Measurements from ENCODE around the gene PDE4D.

PDE4D gene

DNA sequence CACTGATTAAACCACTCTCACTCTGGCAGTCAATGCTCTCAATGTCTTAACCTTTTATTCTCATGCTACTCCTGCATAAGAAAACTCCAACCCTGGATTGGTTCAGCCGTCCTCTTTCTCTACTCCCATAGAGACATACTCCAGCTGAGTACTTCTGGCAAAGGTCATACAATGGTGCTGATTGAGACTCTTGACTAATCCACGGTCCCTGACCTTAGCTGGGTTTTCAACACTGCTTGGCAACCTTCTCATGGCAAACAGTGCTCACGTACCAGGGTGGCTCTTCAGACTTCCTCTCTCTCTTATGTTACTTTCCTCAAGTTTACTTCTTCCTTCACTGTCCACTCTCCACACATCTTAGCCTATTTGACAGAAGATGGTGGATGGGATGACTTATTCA lies 963.0 kb downstream of the PDE4D start:
- no peak for DNase-seq (ENCODE audit: low read depth in 2 of 2)

GRCh38 chr5:58929726-58930125 lies 963.8 kb downstream of the PDE4D start:
- no peak for DNase-seq (ENCODE audit: low read depth in 2 of 2)

DNA sequence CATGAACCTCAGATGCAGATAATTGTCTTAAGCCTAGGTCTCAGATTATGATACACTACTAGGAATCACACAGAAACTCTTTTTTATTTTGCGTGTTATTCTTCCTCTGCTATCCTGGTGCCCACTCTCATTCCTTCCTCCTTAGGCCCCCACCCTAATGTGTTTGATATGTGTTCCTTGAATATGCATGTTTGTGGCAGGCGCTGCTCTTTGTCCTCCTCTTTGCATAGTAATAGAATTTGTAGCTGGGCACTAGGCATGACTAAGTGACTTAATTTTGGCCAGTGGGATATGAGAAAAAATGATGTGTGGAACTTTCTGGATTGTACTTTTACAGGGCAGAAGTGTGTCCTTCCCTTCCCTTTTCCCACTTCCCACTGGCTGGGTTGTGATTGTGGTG lies 965.6 kb downstream of the PDE4D start:
- no peak for DNase-seq (ENCODE audit: low read depth in 2 of 2)

GRCh38 chr5:58927181-58927580 lies 966.3 kb downstream of the PDE4D start:
- no peak for DNase-seq (ENCODE audit: low read depth in 2 of 2)

- no peak for DNase-seq (ENCODE audit: low read depth in 2 of 2)
Measured at GRCh38 chr5:58926541-58926935, 967.0 kb downstream of the PDE4D start.

DNA sequence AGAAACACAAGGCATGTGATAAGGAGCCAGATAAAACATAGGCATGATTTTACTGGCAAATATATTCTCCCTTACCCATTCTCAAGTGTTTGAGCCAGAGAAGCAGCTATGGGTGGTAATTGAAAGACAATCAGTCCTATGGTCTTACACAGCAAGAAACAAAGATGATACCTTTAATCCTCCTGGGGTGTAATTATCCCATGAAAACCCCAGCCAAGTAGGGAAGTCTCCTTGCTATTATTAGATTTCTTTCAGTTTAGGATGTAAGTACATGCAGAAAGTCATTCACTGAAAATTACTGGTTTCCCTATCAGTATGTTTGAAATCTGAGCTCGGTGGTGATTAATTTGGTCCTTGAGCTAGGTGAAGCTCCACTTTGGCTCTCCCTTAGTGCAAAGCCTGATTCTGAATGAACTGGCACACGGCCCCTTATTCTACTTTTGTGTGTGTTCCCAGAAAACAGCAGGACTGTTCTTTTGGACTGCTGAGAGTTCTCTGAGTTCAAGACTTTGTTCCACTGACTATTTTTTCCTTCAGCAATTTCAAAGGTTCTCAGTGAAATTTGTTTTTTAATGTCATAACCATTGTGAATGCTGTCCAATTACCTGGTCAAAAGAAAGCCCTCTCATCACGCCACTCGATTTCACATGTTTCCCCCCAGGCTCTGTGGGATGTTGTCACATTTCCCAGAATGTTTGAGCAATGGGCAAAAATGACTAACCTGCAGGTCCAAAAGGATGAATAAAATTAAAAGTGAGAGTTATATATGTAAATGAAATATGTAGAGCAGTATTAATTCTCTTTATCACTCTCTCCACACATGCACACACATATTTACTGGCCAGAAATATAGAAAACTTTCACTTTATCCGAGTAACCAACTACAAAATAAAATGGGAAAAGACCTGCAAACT lies 967.6 kb downstream of the PDE4D start:
- DNase-seq (ENCODE audit: low read depth in 2 of 2) = no peak

DNA sequence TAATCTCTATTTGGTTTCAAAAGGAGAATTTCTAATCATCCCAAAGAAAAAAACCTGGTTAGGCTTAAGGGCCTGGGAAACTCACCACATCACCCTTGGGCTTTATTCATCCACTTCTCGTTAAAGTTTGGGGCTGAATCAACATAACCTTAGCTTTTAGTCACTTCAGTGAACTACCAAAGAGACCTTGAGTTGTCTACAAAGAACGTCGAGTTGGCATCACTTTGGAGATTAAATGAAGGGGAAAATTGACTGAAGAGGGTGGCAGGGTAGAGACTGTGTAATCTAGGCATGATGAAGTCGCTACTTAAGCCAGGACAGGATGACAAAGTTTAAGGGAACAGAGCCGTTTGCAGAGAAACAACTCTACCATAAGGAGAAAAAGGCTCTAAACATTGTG lies 969.2 kb downstream of the PDE4D start:
- no peak for DNase-seq (ENCODE audit: low read depth in 2 of 2)

GRCh38 chr5:58923355-58923754 lies 970.2 kb downstream of the PDE4D start:
- DNase-seq (ENCODE audit: low read depth in 2 of 2) = no peak

DNA sequence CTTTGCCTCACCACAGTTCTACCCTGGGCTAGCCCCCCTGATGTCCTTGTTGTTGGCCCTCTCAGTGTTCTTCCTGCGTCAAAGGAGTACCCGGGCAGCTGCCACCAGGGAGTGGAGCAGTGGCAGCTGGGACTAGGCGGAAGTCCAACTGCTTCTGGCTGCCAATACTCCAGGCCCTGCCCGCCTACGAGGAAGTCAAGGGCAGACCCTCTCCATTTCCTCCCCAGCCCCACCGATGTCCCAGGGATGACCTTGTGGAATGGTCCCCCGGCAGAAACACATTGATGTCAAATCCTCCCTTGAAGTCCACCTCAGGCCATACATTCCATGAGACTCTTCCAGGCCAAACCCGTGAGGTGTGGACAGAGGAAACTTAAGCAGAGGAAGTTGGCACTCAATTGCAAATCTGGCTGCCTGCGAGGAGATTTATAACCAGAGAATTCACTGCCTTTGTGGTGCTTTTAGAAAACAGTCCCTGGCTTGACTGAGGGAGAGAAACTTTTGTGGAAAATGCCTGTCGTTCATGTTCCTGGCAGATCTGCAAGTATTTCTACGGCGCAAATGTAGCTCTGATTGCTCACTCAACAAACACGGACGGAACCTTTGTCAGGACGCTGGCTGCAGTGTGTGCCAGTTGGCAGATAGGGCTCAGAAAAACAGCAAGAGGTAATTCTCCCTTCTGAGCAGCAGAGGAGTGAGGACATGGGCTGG lies 970.9 kb downstream of the PDE4D start:
- DNase-seq (ENCODE audit: low read depth in 2 of 2) = no peak

GRCh38 chr5:58921159-58921558 lies 972.4 kb downstream of the PDE4D start:
- no peak for DNase-seq (ENCODE audit: low read depth in 2 of 2)

GRCh38 chr5:58919833-58920232 lies 973.7 kb downstream of the PDE4D start:
- no peak for DNase-seq (ENCODE audit: low read depth in 2 of 2)

All from stimulated activated CD8-positive, alpha-beta memory T cell treated with anti-CD3 and anti-CD28 coated beads, Interleukin-7, amount 100 ng/mL, for 1 hour (primary cell).